ENCODE data around the gene NPC1.
A peak's percentile ranks its signal among the peaks of the same experiment; 100 is the strongest.

Gene NPC1

DNA sequence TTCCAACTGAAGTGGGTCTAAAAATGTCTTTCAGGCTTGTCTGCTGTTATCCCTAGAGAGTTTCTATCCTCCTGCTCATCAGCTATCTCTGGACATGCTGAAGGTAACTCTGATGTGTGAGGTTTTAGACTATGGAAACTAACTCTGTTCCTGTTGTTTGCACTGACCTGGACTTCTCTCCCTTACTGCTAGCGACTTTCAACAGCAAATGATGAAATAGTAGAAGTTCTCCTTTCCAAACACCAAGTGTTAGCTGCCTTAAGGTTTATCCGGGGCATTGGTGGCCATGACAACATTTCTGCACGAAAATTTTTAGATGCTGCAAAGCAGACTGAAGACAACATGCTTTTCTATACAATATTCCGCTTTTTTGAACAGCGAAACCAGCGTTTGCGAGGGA lies 56.1 kb downstream of the NPC1 start:
- in situ Hi-C loops (cut with MboI; ENCODE audit: low sequenced_read_pairs, unreplicated experiment) = no loop called here
- no peak for DNase-seq (ENCODE audit: low spot score)
- TF ChIP-seq, protein P1, sequence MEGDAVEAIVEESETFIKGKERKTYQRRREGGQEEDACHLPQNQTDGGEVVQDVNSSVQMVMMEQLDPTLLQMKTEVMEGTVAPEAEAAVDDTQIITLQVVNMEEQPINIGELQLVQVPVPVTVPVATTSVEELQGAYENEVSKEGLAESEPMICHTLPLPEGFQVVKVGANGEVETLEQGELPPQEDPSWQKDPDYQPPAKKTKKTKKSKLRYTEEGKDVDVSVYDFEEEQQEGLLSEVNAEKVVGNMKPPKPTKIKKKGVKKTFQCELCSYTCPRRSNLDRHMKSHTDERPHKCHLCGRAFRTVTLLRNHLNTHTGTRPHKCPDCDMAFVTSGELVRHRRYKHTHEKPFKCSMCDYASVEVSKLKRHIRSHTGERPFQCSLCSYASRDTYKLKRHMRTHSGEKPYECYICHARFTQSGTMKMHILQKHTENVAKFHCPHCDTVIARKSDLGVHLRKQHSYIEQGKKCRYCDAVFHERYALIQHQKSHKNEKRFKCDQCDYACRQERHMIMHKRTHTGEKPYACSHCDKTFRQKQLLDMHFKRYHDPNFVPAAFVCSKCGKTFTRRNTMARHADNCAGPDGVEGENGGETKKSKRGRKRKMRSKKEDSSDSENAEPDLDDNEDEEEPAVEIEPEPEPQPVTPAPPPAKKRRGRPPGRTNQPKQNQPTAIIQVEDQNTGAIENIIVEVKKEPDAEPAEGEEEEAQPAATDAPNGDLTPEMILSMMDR (IDR thresholded peaks at IDR 0.05; ENCODE audit: borderline replicate concordance, control extremely low read depth, extremely low read depth, insufficient read depth, missing control alignments) = no peak

DNA sequence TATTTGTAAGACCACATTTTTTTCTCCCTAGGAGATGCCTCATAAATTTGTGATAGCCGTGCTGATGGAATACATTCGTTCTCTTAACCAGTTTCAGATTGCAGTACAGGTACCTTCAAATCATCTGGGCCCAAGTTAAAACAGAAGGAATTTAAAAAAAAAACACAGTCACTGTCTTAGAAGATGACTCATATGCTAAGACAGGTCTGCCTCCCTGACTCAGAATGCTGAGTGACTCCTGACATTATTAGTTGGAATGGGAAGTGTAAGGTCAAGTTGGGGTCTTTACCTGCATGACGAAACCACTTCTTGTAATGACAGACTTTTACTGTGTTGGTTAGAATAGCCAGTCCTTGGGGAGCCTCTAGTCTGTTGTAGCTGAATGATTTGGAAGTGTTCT lies 56.7 kb downstream of the NPC1 start:
- DNase-seq (ENCODE audit: low spot score) = no peak
- in situ Hi-C loops (cut with MboI; ENCODE audit: low sequenced_read_pairs, unreplicated experiment) = no loop called here
- TF ChIP-seq, protein P1 (IDR thresholded peaks at IDR 0.05; ENCODE audit: borderline replicate concordance, control extremely low read depth, extremely low read depth, insufficient read depth, missing control alignments) = no peak

DNA sequence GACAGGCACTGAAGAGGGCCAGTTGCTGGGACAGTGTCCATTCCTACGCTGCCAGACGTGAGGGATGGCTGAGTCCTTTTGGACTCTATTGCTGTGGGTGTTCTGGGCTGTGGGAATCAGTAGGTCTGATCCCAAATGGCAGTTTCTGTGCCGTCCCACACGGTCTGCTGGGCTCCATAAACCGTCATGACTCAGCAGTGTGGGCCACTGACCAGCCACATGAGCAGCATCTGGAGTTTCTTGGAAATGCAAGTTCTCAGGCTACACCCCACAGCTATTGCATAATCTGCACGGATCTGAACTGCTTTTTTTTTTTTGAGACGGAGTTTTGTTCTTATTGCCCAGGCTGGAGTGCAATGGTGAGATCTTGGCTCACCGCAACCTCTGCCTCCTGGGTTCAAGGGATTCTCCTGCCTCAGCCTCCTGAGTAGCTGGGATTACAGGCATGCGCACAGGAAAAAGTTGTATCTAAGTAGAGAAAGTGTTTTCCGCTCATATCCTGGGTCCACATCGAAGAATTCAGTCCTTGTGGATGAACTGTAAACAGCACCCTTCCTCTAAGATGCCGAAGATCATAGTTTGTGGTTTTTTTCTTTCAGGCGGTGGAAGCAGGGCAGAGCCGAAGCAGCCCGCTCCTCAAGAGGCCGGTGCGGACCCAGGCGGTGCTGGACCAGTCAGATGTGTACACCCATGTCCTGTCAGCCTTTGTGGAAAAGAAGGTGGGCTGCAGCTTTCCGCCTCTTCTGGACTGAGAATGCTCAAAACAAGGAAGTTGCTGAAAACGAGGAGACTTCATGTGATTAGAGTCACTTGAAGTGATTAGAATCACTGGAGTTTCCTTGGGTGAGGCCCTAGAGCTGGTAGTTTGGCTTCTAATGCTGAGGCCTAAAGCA lies 57.5 kb downstream of the NPC1 start:
- DNase-seq (ENCODE audit: low spot score) = no peak
- in situ Hi-C loops (cut with MboI; ENCODE audit: low sequenced_read_pairs, unreplicated experiment) = no loop called here
- TF ChIP-seq, protein P1 (IDR thresholded peaks at IDR 0.05; ENCODE audit: borderline replicate concordance, control extremely low read depth, extremely low read depth, insufficient read depth, missing control alignments) = no peak

DNA sequence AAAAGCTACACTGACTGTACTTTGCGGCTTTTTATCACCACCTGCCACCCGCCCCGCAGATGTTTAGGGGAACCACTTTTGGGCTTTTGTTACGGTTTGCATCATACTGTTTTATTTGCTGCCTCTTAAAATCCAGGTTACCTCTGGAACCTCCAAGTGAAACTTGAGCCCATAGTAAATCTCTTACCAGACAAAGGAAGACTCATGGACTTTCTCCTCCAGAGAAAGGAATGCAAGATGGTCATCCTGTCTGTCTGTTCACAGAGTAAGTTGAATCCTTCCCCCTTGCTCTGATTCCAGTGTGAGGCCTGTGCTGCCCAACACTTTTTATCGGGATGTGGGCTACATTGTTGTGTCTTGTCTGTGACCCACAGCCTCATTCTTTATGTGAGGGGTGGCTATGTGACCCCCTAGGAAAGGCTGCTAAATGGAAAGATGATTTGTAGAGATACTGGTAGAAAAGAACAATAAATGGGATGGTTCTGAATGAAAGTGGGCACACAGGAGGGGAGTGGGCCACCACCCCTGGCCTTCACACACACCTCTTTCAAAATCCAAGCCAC lies 59.7 kb downstream of the NPC1 start:
- no peak for DNase-seq (ENCODE audit: low spot score)
- in situ Hi-C loops (cut with MboI; ENCODE audit: low sequenced_read_pairs, unreplicated experiment) = no loop called here
- TF ChIP-seq, protein P1 (IDR thresholded peaks at IDR 0.05; ENCODE audit: borderline replicate concordance, control extremely low read depth, extremely low read depth, insufficient read depth, missing control alignments) = no peak

DNA sequence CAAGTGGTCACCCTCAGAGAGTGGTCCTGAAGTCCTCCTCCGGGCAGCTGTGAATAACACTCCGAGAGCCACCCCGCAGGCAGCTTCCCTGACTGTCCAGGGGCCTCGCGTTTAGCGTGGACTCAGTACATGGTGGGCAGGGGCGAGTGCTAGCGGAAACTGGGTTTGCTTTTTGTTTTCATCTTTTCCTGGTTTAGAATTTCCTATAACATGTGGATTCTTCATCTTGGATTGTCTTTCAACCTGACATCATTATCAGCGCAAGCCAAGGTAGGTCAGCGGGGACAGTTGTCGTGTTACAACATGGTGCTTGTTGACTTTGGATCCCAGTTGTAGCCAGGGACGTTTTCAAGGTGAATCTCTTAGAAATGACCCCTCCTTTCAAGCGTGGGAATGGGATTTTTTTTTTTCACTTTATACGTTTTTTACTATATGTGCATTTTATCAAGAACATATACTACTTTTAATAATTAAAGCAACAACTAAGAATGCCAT lies 62.0 kb downstream of the NPC1 start:
- in situ Hi-C loops (cut with MboI; ENCODE audit: low sequenced_read_pairs, unreplicated experiment) = no loop called here
- no peak for DNase-seq (ENCODE audit: low spot score)
- TF ChIP-seq, protein P1 (IDR thresholded peaks at IDR 0.05; ENCODE audit: borderline replicate concordance, control extremely low read depth, extremely low read depth, insufficient read depth, missing control alignments) = no peak

DNA sequence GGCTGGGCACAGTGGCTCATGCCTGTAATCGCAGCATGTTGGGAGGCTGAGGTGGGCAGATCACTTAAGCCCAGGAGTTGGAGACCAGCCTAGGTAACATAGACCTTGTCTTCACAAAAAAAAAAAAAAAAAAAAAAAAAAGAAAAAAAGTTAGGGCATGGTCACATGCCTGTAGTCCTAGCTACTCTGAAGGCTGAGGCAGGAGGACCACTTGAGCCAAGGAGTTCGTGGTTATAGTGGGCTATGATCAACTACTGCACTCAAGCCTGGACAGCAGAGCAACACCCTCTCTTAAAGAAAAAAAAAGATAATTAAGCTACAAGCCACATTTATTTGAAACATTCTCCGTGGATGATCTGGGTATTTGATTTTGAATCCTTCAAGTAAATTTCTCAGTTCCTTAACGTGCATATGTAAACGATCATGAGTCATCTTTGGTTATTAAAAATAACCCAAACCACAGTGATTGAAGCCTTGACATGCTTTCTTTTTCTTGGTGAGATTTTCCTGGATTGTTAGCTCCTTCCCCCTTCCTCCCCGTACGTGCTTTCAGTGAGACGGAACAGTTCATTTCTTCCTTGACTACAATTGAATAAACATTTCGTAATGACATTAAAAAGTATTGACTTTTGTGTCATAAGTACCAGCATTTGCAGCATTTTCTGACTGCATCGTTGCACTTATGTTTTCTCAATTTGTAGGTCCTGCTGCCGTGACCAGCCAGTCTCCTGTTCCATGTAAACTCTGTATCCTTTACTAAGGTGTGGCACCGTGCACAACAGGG lies 62.7 kb downstream of the NPC1 start:
- peak; percentile 61 for DNase-seq (ENCODE audit: low spot score)
- TF ChIP-seq, protein P1 (IDR thresholded peaks at IDR 0.05; ENCODE audit: borderline replicate concordance, control extremely low read depth, extremely low read depth, insufficient read depth, missing control alignments) = no peak

More for the DNA sequence above, 62.7 kb downstream of the NPC1 start:
- in situ Hi-C loops (cut with MboI; ENCODE audit: low sequenced_read_pairs, unreplicated experiment) = no loop called here

All from GM13976 (cell line).